ENCODE results near the gene VIPR1.
A peak's percentile ranks its signal among the peaks of the same experiment; 100 is the strongest.

VIPR1 gene

DNA sequence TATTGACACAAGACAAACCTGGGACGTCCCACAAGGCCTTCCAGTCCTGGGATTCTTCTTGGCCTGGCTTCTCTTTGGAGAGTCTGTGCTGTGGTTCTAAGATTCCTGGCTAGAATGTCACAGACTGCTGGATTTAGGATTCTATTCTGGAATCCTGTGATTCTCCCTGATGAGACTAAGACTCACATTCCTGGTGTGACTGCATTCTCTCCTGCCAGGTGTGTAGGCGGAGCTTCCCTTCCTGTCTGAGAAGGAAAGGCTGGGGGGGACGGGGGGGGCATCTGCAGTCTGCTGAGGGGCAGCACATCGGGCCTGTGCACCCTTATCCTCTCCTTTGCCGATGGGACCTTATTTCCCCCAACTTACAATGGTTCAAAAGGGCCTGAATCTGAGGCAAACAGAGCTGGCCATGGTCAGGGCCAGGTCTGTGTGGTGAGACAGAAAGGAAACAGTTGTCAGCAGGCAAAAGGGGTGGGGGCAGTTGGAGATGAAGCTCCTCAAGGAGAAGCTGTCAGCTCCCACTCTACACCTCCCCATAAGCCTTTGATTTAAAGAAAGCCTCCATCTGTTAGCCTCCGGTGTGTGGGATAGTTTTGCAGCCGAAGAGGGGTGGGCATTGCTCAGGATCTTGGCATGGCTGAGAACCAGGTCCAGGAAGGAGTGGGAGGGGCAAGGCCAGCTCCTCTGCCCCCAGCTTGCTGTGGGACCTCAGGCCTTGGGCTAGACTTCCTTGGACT is 30.9 kb downstream of the VIPR1 start:
- in situ Hi-C loops (cut with MboI; ENCODE audit: low pct_unique_long_range_greater_than_20kb, low sequenced_read_pairs, unreplicated experiment): loop anchor here (10.0 kb wide), 1 partner anchor 299 kb away; no protein-coding TSS in a partner anchor
- no peak for TF ChIP-seq CTCF (IDR thresholded peaks at IDR 0.05; ENCODE audit: extremely low read depth, insufficient read depth, missing control alignments)
- no peak for DNase-seq (ENCODE audit: low spot score)

- in situ Hi-C loops (cut with MboI; ENCODE audit: low pct_unique_long_range_greater_than_20kb, low sequenced_read_pairs, unreplicated experiment): loop anchor here (10.0 kb wide), 1 partner anchor 301 kb away; no protein-coding TSS in a partner anchor
- TF ChIP-seq CTCF (IDR thresholded peaks at IDR 0.05; ENCODE audit: extremely low read depth, insufficient read depth, missing control alignments): peak; percentile 53
- peak; percentile 73 for DNase-seq (ENCODE audit: low spot score)
Observed at GRCh38 chr3:42535981-42536784, 33.7 kb downstream of the VIPR1 start.

DNA sequence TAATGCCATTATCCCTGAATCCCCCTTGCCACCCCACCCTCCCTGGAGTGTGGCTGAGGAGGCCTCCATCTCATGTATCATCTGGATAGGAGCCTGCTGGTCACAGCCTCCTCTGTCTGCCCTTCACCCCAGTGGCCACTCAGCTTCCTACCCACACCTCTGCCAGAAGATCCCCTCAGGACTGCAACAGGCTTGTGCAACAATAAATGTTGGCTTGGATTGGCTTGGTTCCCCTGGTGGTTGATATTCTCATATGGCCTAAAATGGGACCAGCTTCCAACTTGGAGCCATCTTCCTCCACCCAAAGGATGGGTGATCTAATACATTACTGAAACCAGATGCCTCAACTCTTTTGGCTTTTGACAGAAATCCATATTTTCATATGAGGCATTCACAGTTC is 34.9 kb downstream of the VIPR1 start:
- in situ Hi-C loops (cut with MboI; ENCODE audit: low pct_unique_long_range_greater_than_20kb, low sequenced_read_pairs, unreplicated experiment): loop anchor here (10.0 kb wide), 1 partner anchor 303 kb away; no protein-coding TSS in a partner anchor
- DNase-seq (ENCODE audit: low spot score): no peak
- TF ChIP-seq CTCF (IDR thresholded peaks at IDR 0.05; ENCODE audit: extremely low read depth, insufficient read depth, missing control alignments): no peak

- in situ Hi-C loops (cut with MboI; ENCODE audit: low pct_unique_long_range_greater_than_20kb, low sequenced_read_pairs, unreplicated experiment): loop anchor here (10.0 kb wide), 1 partner anchor 305 kb away; no protein-coding TSS in a partner anchor
- peak; percentile 85 for TF ChIP-seq CTCF (IDR thresholded peaks at IDR 0.05; ENCODE audit: extremely low read depth, insufficient read depth, missing control alignments)
- DNase-seq (ENCODE audit: low spot score): peak; percentile 85
Observed at GRCh38 chr3:42539871-42540714, 37.6 kb downstream of the VIPR1 start.

DNA sequence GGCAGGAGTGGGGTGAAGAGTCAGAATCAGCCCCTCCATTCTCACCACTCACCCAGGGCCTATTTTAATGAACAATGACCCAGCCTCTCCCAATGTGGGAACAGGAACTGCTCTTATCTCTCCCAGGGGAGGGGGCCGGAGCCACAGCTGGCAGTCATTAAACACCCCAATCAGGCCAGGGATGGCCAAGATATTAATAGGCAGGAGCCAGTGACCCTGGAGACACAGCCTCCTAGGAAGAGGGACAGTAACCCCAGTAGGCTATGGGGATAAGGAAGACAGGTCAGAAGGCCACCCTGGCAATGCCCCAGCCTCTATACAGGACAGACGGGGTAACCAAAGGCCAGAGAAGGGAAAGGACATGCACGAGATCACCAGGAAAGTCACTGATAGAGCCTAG is 38.6 kb downstream of the VIPR1 start:
- no peak for DNase-seq (ENCODE audit: low spot score)
- in situ Hi-C loops (cut with MboI; ENCODE audit: low pct_unique_long_range_greater_than_20kb, low sequenced_read_pairs, unreplicated experiment): no loop called here
- TF ChIP-seq CTCF (IDR thresholded peaks at IDR 0.05; ENCODE audit: extremely low read depth, insufficient read depth, missing control alignments): no peak
